ENCODE results near the gene WFDC5. TPM values are rescaled to one million over a fixed set of nuclear protein-coding genes. Genes with fewer than 3 reads are reported as not detected.

WFDC5 gene
- total and polyA plus RNA-seq, 9 of the 15 experiments (the other 6 are each of a cell fraction or from before 2014, with no cell fraction given), result not detected

DNA sequence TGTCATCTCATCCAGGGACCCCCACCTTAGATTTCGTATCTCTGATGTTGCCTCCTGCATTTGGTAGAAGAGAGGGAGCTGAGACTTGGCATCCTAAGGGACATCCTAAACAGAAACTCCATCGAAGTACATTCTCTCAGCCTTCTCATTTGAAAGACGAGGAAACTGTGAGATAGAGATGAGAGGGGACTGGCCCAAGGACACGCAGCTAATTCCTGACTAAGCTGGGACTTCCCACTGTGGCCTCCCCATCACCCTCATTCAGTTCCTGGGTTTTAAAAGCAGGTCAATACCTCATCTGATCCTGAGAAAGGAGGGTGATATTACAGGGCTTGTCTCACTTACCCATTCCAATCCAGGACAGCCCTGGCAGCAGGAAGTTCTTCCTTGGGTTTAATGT, 855 bp upstream of the WFDC5 start (continued):
- TF ChIP-seq, protein P1, sequence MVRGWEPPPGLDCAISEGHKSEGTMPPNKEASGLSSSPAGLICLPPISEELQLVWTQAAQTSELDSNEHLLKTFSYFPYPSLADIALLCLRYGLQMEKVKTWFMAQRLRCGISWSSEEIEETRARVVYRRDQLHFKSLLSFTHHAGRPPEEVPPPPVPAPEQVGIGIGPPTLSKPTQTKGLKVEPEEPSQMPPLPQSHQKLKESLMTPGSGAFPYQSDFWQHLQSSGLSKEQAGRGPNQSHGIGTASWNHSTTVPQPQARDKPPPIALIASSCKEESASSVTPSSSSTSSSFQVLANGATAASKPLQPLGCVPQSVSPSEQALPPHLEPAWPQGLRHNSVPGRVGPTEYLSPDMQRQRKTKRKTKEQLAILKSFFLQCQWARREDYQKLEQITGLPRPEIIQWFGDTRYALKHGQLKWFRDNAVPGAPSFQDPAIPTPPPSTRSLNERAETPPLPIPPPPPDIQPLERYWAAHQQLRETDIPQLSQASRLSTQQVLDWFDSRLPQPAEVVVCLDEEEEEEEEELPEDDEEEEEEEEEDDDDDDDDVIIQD (CRISPR knock-in tag; IDR thresholded peaks at IDR 0.05), result no peak
- TF ChIP-seq RNF2 (IDR thresholded peaks at IDR 0.05) (no peak), ERF (CRISPR knock-in tag; IDR thresholded peaks at IDR 0.05) (no peak), CREB3L1 (IDR thresholded peaks at IDR 0.05; ENCODE audit: borderline replicate concordance, low read depth) (no peak), MYBL2 (IDR thresholded peaks at IDR 0.05; ENCODE audit: low read depth) (no peak), MYBL2 (CRISPR knock-in tag; IDR thresholded peaks at IDR 0.05; ENCODE audit: borderline replicate concordance) (no peak), PTBP1 (IDR thresholded peaks at IDR 0.05; ENCODE audit: low read depth, low read length) (no peak), CBX8 (IDR thresholded peaks at IDR 0.05; ENCODE audit: borderline replicate concordance, extremely low read depth, low read depth, low read length, poor library complexity, severe bottlenecking) (no peak), TEAD2 (tag; IDR thresholded peaks at IDR 0.05) (no peak)
- TF ChIP-seq, protein P2, sequence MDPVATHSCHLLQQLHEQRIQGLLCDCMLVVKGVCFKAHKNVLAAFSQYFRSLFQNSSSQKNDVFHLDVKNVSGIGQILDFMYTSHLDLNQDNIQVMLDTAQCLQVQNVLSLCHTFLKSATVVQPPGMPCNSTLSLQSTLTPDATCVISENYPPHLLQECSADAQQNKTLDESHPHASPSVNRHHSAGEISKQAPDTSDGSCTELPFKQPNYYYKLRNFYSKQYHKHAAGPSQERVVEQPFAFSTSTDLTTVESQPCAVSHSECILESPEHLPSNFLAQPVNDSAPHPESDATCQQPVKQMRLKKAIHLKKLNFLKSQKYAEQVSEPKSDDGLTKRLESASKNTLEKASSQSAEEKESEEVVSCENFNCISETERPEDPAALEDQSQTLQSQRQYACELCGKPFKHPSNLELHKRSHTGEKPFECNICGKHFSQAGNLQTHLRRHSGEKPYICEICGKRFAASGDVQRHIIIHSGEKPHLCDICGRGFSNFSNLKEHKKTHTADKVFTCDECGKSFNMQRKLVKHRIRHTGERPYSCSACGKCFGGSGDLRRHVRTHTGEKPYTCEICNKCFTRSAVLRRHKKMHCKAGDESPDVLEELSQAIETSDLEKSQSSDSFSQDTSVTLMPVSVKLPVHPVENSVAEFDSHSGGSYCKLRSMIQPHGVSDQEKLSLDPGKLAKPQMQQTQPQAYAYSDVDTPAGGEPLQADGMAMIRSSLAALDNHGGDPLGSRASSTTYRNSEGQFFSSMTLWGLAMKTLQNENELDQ (CRISPR knock-in tag; IDR thresholded peaks at IDR 0.05; ENCODE audit: borderline replicate concordance), result no peak
- TF ChIP-seq, protein P3, sequence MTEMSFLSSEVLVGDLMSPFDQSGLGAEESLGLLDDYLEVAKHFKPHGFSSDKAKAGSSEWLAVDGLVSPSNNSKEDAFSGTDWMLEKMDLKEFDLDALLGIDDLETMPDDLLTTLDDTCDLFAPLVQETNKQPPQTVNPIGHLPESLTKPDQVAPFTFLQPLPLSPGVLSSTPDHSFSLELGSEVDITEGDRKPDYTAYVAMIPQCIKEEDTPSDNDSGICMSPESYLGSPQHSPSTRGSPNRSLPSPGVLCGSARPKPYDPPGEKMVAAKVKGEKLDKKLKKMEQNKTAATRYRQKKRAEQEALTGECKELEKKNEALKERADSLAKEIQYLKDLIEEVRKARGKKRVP (CRISPR knock-in tag; IDR thresholded peaks at IDR 0.05), result no peak

Measured in K562 (cell line).